Keratinocyte (primary cell): ENCODE results near the gene CD1D. TPM values are rescaled to one million over a fixed set of nuclear protein-coding genes. Genes with fewer than 3 reads are reported as not detected.

ENCODE experiments used
- DNase-seq: peaks from one replicate; pipeline ENCODE4 v3.0.0-alpha.2; 2011; ENCODE audit warnings: low read depth, missing footprints, low spot score
- FAIRE-seq: peaks from 2 replicates; lab custom pipeline; 2011; peaks lifted over from hg19 to GRCh38; lab: Jason Lieb, UNC
- H2AFZ ChIP-seq: 2 replicates; pipeline ENCODE4 v1.6.0; 2012; ENCODE audit warnings: low read length, control low read depth, inconsistent platforms; ENCODE audit not compliant: control insufficient read depth
- H3K27ac ChIP-seq: 2 replicates; pipeline ENCODE4 v1.5.1; 2011; ENCODE audit warnings: low read length; ENCODE audit not compliant: control insufficient read depth, insufficient read depth
- H3K27me3 ChIP-seq: 3 replicates; pipeline ENCODE4 v1.6.0; 2011; ENCODE audit warnings: low read length; ENCODE audit not compliant: control insufficient read depth, insufficient read depth; ENCODE audit errors: extremely low read depth
- H3K36me3 ChIP-seq, 2 experiments: 2 replicates in 1 of 2; 3 replicates in 1 of 2; pipeline ENCODE4 v1.5.1; 2011; ENCODE audit warnings: low read length in 2 of 2, mild to moderate bottlenecking in 1 of 2; ENCODE audit not compliant: control insufficient read depth in 2 of 2, insufficient read depth in 2 of 2; ENCODE audit errors: extremely low read depth in 1 of 2
- H3K4me1 ChIP-seq: 3 replicates; pipeline ENCODE4 v1.5.1; 2011; ENCODE audit warnings: low read length; ENCODE audit not compliant: control insufficient read depth, insufficient read depth; ENCODE audit errors: extremely low read depth
- H3K4me2 ChIP-seq: 3 replicates; pipeline ENCODE4 v1.6.0; 2011; ENCODE audit warnings: low read depth, low read length; ENCODE audit not compliant: control insufficient read depth, insufficient read depth; ENCODE audit errors: extremely low read depth
- H3K4me3 ChIP-seq, 3 experiments: fragments of 200-600 bp in 1 of 3; sonication (generic) in 1 of 3; 2 replicates in 2 of 3; 3 replicates in 1 of 3; pipeline ENCODE4 v1.5.1; 2011 to 2016; ENCODE audit warnings: low read length in 3 of 3, mild to moderate bottlenecking in 3 of 3, control low read depth in 2 of 3, inconsistent platforms in 1 of 3, low read depth in 1 of 3, mixed read lengths in 1 of 3, mixed run types in 1 of 3, moderate library complexity in 1 of 3; ENCODE audit not compliant: control insufficient read depth in 2 of 3, insufficient read depth in 2 of 3; ENCODE audit errors: extremely low read depth in 1 of 3
- H3K79me2 ChIP-seq: 2 replicates; pipeline ENCODE4 v1.6.0; 2012; ENCODE audit warnings: low read length; ENCODE audit not compliant: control insufficient read depth, insufficient read depth
- H3K9ac ChIP-seq: 3 replicates; pipeline ENCODE4 v1.6.0; 2011; ENCODE audit warnings: low read length; ENCODE audit not compliant: control insufficient read depth, insufficient read depth; ENCODE audit errors: extremely low read depth
- H3K9me1 ChIP-seq: 3 replicates; pipeline ENCODE4 v1.6.0; 2011; ENCODE audit warnings: low read length; ENCODE audit not compliant: control insufficient read depth, insufficient read depth; ENCODE audit errors: extremely low read depth
- H3K9me3 ChIP-seq: 2 replicates; pipeline ENCODE4 v1.5.1; 2012; ENCODE audit warnings: low read depth, low read length; ENCODE audit not compliant: control insufficient read depth
- H4K20me1 ChIP-seq: 3 replicates; pipeline ENCODE4 v1.6.0; 2011; ENCODE audit warnings: low read length; ENCODE audit not compliant: control insufficient read depth, insufficient read depth; ENCODE audit errors: extremely low read depth
- EZH2 ChIP-seq: IDR thresholded peaks from one replicate; pipeline ENCODE4 v1.6.1; 2012; ENCODE audit warnings: inconsistent platforms, mild to moderate bottlenecking, low read length, moderate library complexity
- dilution Hi-C: fragments of 300-500 bp; cut with MboI; formaldehyde crosslinking; loops from one replicate; pipeline ENCODE4 v1.7.0; 2020; ENCODE audit warnings: low sequenced_read_pairs; ENCODE audit not compliant: extremely low pct_ligation_motif_present
- polyA plus RNA-seq, 5 experiments: library from polyadenylated mRNA; depleted of rRNA in 3 of 5; stranded (reverse) in 3 of 5; stranded (forward) in 1 of 5; unstranded in 1 of 5; fragments of >200 nt; gene quantifications; 1 replicate in 1 of 5; 2 replicates in 3 of 5; 3 replicates in 1 of 5; pipeline versions ENCODE4 v1.2.1 to v1.2.3, GENCODE V29; 2011 to 2012; ENCODE audit warnings: missing spikeins in 2 of 5, low read depth in 1 of 5, low replicate concordance in 1 of 5
- TF ChIP-seq, protein P1 (sequence below), 3 experiments: IDR thresholded peaks in 1 of 3; conservative IDR thresholded peaks in 1 of 3; optimal IDR thresholded peaks in 1 of 3; 2 replicates in 2 of 3; 3 replicates in 1 of 3; pipeline versions ENCODE3 to v1.5.1; 2011; ENCODE audit warnings: low read length in 3 of 3, mild to moderate bottlenecking in 3 of 3, moderate library complexity in 2 of 3, control low read depth in 1 of 3, inconsistent platforms in 1 of 3; ENCODE audit not compliant: insufficient read depth in 2 of 3; ENCODE audit errors: extremely low read depth in 1 of 3

The CD1D gene
- polyA plus RNA-seq, 1 donor (not counting 4 experiments of a cell fraction or from before 2014, with no cell fraction given): 2.8 TPM

DNA sequence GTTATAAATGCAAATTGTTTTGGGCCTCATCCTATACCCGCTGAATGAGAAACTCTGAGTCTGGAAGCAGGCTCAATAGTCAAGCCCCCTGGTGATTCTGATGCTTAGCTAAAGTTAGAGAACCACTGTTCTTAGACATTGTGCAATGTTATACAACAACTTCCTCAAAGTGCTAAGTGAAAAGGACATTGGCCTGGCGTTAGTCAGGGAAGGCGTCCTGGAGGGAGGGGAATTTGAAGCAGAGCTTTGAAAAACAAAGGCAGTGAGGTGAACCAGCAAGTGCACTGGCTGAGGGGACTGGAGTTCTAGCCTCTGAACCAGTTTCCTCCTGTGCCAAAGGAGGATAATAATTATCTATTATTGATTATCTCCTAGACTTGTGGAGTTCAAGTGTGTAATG, 5.1 kb downstream of the CD1D start:
- FAIRE-seq (no peak), DNase-seq (no peak)
- Histone ChIP-seq H2AFZ (no peak overlapping the region), H3K79me2 (no peaks in the 10 kb centered on the region), H3K4me1 (peaks cover 11% of the 10 kb centered on the region), H3K27ac (no peak overlapping the region), H3K36me3 (no peaks in the 10 kb centered on the region), H3K9me1 (no peaks in the 10 kb centered on the region), H3K9ac (no peak overlapping the region), H4K20me1 (no peaks in the 10 kb centered on the region), H3K4me2 (no peak overlapping the region), H3K27me3 (no peaks in the 10 kb centered on the region), H3K4me3 (no peak overlapping the region), H3K9me3 (no peaks in the 10 kb centered on the region)
- dilution Hi-C loops: no loop called here
- TF ChIP-seq EZH2: no peak
- TF ChIP-seq, protein P1, sequence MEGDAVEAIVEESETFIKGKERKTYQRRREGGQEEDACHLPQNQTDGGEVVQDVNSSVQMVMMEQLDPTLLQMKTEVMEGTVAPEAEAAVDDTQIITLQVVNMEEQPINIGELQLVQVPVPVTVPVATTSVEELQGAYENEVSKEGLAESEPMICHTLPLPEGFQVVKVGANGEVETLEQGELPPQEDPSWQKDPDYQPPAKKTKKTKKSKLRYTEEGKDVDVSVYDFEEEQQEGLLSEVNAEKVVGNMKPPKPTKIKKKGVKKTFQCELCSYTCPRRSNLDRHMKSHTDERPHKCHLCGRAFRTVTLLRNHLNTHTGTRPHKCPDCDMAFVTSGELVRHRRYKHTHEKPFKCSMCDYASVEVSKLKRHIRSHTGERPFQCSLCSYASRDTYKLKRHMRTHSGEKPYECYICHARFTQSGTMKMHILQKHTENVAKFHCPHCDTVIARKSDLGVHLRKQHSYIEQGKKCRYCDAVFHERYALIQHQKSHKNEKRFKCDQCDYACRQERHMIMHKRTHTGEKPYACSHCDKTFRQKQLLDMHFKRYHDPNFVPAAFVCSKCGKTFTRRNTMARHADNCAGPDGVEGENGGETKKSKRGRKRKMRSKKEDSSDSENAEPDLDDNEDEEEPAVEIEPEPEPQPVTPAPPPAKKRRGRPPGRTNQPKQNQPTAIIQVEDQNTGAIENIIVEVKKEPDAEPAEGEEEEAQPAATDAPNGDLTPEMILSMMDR (optimal IDR thresholded peaks at IDR 0.05 in 1 of 3, IDR thresholded peaks at IDR 0.05 in 1 of 3, conservative IDR thresholded peaks at IDR 0.05 in 1 of 3; ENCODE audit: extremely low read depth in 1 of 3, insufficient read depth in 2 of 3, low read length in 3 of 3): no peak

DNA sequence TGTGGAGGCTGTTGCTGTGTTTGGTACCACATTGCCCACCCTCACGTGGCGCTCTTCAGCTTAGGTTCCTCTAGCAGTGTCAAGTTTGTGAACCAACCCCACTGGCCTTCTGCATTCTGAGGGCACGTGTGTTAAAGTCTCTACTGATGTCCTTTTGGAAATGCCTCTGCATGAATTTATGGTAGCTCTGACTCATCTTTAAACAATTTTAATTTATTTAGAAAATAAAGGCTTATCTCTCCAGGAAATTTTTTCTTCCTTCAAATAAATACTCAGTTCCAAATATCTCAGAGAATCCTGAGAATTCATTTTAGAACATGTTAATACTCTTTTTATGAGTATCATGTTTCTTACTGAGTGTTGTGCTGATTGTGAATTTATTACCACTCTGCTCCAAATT, 5.5 kb downstream of the CD1D start:
- Histone ChIP-seq H3K4me2 (no peak overlapping the region), H3K27me3 (no peaks in the 10 kb centered on the region), H3K79me2 (no peaks in the 10 kb centered on the region), H3K9ac (no peak overlapping the region), H3K4me1 (peaks cover 11% of the 10 kb centered on the region), H3K9me1 (no peaks in the 10 kb centered on the region), H3K9me3 (no peaks in the 10 kb centered on the region), H2AFZ (no peak overlapping the region), H3K36me3 (no peaks in the 10 kb centered on the region), H3K27ac (no peak overlapping the region), H3K4me3 (no peak overlapping the region), H4K20me1 (no peaks in the 10 kb centered on the region)
- dilution Hi-C loops: no loop called here
- FAIRE-seq: no peak
- TF ChIP-seq, protein P1 (optimal IDR thresholded peaks at IDR 0.05 in 1 of 3, IDR thresholded peaks at IDR 0.05 in 1 of 3, conservative IDR thresholded peaks at IDR 0.05 in 1 of 3; ENCODE audit: extremely low read depth in 1 of 3, insufficient read depth in 2 of 3, low read length in 3 of 3): no peak
- DNase-seq: no peak
